HG02970 (cell line): ENCODE results near the gene MAGI1.
"Not testable (repeated sequence)": the region's sequence is repeated elsewhere in the genome, so short reads cannot be mapped to it uniquely, and the experiment has no call there.

Source experiments
- ATAC-seq: cut with Tn5 transposase; IDR thresholded peaks from one replicate; pipeline ENCODE4 v1.9.1; 2021; ENCODE audit warnings: mild to moderate bottlenecking, moderate library complexity, moderate number of reproducible peaks; ENCODE audit not compliant: unreplicated experiment, low FRiP score

MAGI1 gene

GRCh38 chr3:65524584-65524983, 514.1 kb downstream of the MAGI1 start:
- ATAC-seq: no peak

- no peak for ATAC-seq
Measured at GRCh38 chr3:65523878-65524277, 514.8 kb downstream of the MAGI1 start.

GRCh38 chr3:65521032-65521431, 517.7 kb downstream of the MAGI1 start:
- no peak for ATAC-seq

GRCh38 chr3:65516998-65517397, 521.7 kb downstream of the MAGI1 start:
- no peak for ATAC-seq

GRCh38 chr3:65514317-65514716, 524.4 kb downstream of the MAGI1 start:
- not testable (repeated sequence) for ATAC-seq

- not testable (repeated sequence) for ATAC-seq
Measured at GRCh38 chr3:65509423-65509794, 529.3 kb downstream of the MAGI1 start.

- ATAC-seq: no peak
Measured at GRCh38 chr3:65508750-65509422, 529.8 kb downstream of the MAGI1 start.

GRCh38 chr3:65507437-65507836, 531.3 kb downstream of the MAGI1 start:
- ATAC-seq: no peak

- no peak for ATAC-seq
Measured at GRCh38 chr3:65503776-65504175, 534.9 kb downstream of the MAGI1 start.

- ATAC-seq: no peak
Measured at GRCh38 chr3:65502526-65502925, 536.2 kb downstream of the MAGI1 start.

GRCh38 chr3:65500398-65501306, 538.1 kb downstream of the MAGI1 start:
- no peak for ATAC-seq

- no peak for ATAC-seq
Measured at GRCh38 chr3:65497846-65498245, 540.9 kb downstream of the MAGI1 start.

GRCh38 chr3:65497236-65497635, 541.5 kb downstream of the MAGI1 start:
- no peak for ATAC-seq

- no peak for ATAC-seq
Measured at GRCh38 chr3:65493938-65494337, 544.8 kb downstream of the MAGI1 start.

- no peak for ATAC-seq
Measured at GRCh38 chr3:65493371-65493882, 545.3 kb downstream of the MAGI1 start.

GRCh38 chr3:65492249-65492648, 546.5 kb downstream of the MAGI1 start:
- no peak for ATAC-seq

- no peak for ATAC-seq
Measured at GRCh38 chr3:65490114-65490513, 548.6 kb downstream of the MAGI1 start.

- no peak for ATAC-seq
Measured at GRCh38 chr3:65489253-65489652, 549.5 kb downstream of the MAGI1 start.

GRCh38 chr3:65485826-65486469, 552.8 kb downstream of the MAGI1 start:
- no peak for ATAC-seq

GRCh38 chr3:65484964-65485363, 553.8 kb downstream of the MAGI1 start:
- ATAC-seq: no peak

- no peak for ATAC-seq
Measured at GRCh38 chr3:65483480-65483879, 555.2 kb downstream of the MAGI1 start.
